Loucy (cell line): Measurements from ENCODE around the gene ATP5MC2.
A peak's percentile ranks its signal among the peaks of the same experiment; 100 is the strongest.

Source experiments
- H2AFZ ChIP-seq: fragments of 200-600 bp; sonication (generic); 2 replicates; pipeline ENCODE4 v1.6.0; 2016; ENCODE audit warnings: antibody characterized with exemption, mild to moderate bottlenecking, low read length, moderate library complexity
- H3F3A ChIP-seq: fragments of 200-600 bp; 2 replicates; pipeline ENCODE4 v1.6.0; 2016; ENCODE audit warnings: antibody characterized with exemption, low read depth, mild to moderate bottlenecking
- H3K27me3 ChIP-seq: fragments of 200-600 bp; sonication (generic); 2 replicates; pipeline ENCODE4 v1.6.1; 2014; ENCODE audit warnings: low read length, mild to moderate bottlenecking; ENCODE audit not compliant: insufficient read depth, poor library complexity, severe bottlenecking
- H3K36me3 ChIP-seq: fragments of 200-600 bp; sonication (generic); 2 replicates; pipeline ENCODE4 v1.6.1; 2016; ENCODE audit warnings: low read length; ENCODE audit not compliant: insufficient read depth
- H3K4me1 ChIP-seq: fragments of 200-600 bp; sonication (generic); 2 replicates; pipeline ENCODE4 v1.5.1; 2014; ENCODE audit warnings: low read length, mild to moderate bottlenecking; ENCODE audit not compliant: insufficient read depth, poor library complexity, severe bottlenecking
- H3K4me2 ChIP-seq: fragments of 200-600 bp; sonication (generic); 2 replicates; pipeline ENCODE4 v1.6.0; 2014; ENCODE audit warnings: antibody characterized with exemption, low read length, low read depth, mild to moderate bottlenecking; ENCODE audit not compliant: poor library complexity, severe bottlenecking
- H3K4me3 ChIP-seq: fragments of 200-600 bp; sonication (generic); 2 replicates; pipeline ENCODE4 v1.5.1; 2014; ENCODE audit warnings: low read length, mild to moderate bottlenecking, mixed read lengths; ENCODE audit not compliant: poor library complexity, severe bottlenecking
- H3K79me2 ChIP-seq: fragments of 200-600 bp; sonication (generic); 2 replicates; pipeline ENCODE4 v1.6.1; 2014; ENCODE audit warnings: low read length; ENCODE audit not compliant: insufficient read depth
- H3K9ac ChIP-seq: fragments of 200-600 bp; sonication (generic); 2 replicates; pipeline ENCODE4 v1.6.0; 2014; ENCODE audit warnings: mild to moderate bottlenecking, low read depth, low read length, moderate library complexity; ENCODE audit not compliant: poor library complexity, severe bottlenecking
- H3K9me2 ChIP-seq: fragments of 200-600 bp; sonication (generic); replicated peaks from 2 replicates; pipeline ENCODE4 v1.6.1; 2016; ENCODE audit warnings: low read depth, low read length, mixed read lengths
- H3K9me3 ChIP-seq: fragments of 200-600 bp; sonication (generic); 2 replicates; pipeline ENCODE4 v1.6.1; 2014; ENCODE audit warnings: mild to moderate bottlenecking, antibody characterized with exemption, low read length, low read depth; ENCODE audit not compliant: insufficient read depth
- H4K20me1 ChIP-seq: fragments of 200-600 bp; sonication (generic); 2 replicates; pipeline ENCODE4 v1.6.0; 2014; ENCODE audit warnings: antibody characterized with exemption, low read length, mild to moderate bottlenecking; ENCODE audit not compliant: insufficient read depth, poor library complexity, severe bottlenecking
- CTCF ChIP-seq: fragments of 200-600 bp; sonication (generic); conservative IDR thresholded peaks from 2 replicates; pipeline ENCODE4 v1.5.1; 2014; ENCODE audit warnings: mild to moderate bottlenecking, antibody characterized with exemption, low read length
- EZH2phosphoT487 ChIP-seq: fragments of 200-600 bp; IDR thresholded peaks from 2 replicates; pipeline ENCODE4 v1.6.1; 2018; ENCODE audit warnings: antibody characterized with exemption, mild to moderate bottlenecking, moderate library complexity, borderline replicate concordance

ATP5MC2 gene

DNA sequence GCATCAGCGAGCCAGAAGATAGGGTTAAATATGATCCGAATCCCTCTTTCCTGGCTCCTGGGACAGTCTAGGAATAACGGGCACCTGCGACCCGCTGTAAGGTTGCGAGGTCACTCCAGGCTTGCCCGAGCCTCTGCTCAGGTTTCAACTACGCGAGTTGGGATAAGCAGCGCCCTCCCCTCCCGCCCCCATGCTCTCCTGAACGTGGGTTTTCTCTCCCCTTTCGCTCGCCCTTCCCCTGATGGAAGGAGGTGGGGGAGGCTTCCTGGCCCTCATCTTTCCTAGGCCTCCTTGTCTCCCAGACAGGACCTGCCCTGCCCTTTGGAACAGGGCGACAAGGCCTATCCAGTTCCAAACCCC lies 753 bp upstream of the ATP5MC2 start:
- Histone ChIP-seq H3K9ac (peak overlapping the region; percentile 97), H3K9me2 (no peaks in the 10 kb centered on the region), H3K4me2 (peak overlapping the region; percentile 80), H3K27me3 (no peaks in the 10 kb centered on the region), H3F3A (no peaks in the 10 kb centered on the region), H2AFZ (peak overlapping the region; percentile 95), H3K4me1 (peaks cover 30% of the 10 kb centered on the region), H4K20me1 (peaks cover under 1% of the 10 kb centered on the region), H3K4me3 (peak overlapping the region; percentile 86), H3K79me2 (peaks cover 40% of the 10 kb centered on the region), H3K9me3 (no peaks in the 10 kb centered on the region), H3K36me3 (peaks cover 7% of the 10 kb centered on the region; the same call in 1 of the 2 replicates)
- TF ChIP-seq EZH2phosphoT487 (no peak), CTCF (no peak)

GRCh38 chr12:53674977-53675700 lies 744 bp downstream of the ATP5MC2 start:
- Histone ChIP-seq H3F3A (no peaks in the 10 kb centered on the region), H3K4me1 (peaks cover 41% of the 10 kb centered on the region), H3K4me3 (peak overlapping the region; percentile 86), H4K20me1 (peaks cover 14% of the 10 kb centered on the region), H3K9me3 (no peaks in the 10 kb centered on the region), H3K79me2 (peaks cover 55% of the 10 kb centered on the region), H2AFZ (peak overlapping the region; percentile 68; the same call in 1 of the 2 replicates), H3K4me2 (peak overlapping the region; percentile 90), H3K9ac (peak overlapping the region; percentile 97), H3K9me2 (no peaks in the 10 kb centered on the region), H3K27me3 (no peaks in the 10 kb centered on the region), H3K36me3 (peaks cover 21% of the 10 kb centered on the region; the same call in 1 of the 2 replicates)
- no peak for TF ChIP-seq EZH2phosphoT487
- TF ChIP-seq CTCF, result no peak

- H4K20me1 ChIP-seq, result peaks cover 27% of the 10 kb centered on the region
- peak overlapping the region; percentile 15 for H3K4me3 ChIP-seq
- peaks cover 67% of the 10 kb centered on the region for H3K79me2 ChIP-seq
- no peaks in the 10 kb centered on the region for H3F3A ChIP-seq
- H3K27me3 ChIP-seq, result no peaks in the 10 kb centered on the region
- H3K4me1 ChIP-seq, result peaks cover 45% of the 10 kb centered on the region
- no peak for TF ChIP-seq EZH2phosphoT487
- TF ChIP-seq CTCF, result no peak
- H3K4me2 ChIP-seq, result peak overlapping the region; percentile 60
- H2AFZ ChIP-seq, result no peak overlapping the region
- no peaks in the 10 kb centered on the region for H3K9me2 ChIP-seq
- peaks cover 50% of the 10 kb centered on the region; the same call in 1 of the 2 replicates for H3K36me3 ChIP-seq
- H3K9ac ChIP-seq, result no peak overlapping the region
- no peaks in the 10 kb centered on the region for H3K9me3 ChIP-seq
Observed at GRCh38 chr12:53670971-53671370, 4.9 kb downstream of the ATP5MC2 start.
